ENCODE measurements around the gene CALML6. TPM values are rescaled to one million over a fixed set of nuclear protein-coding genes. Genes with fewer than 3 reads are reported as not detected.

Gene CALML6, protein sequence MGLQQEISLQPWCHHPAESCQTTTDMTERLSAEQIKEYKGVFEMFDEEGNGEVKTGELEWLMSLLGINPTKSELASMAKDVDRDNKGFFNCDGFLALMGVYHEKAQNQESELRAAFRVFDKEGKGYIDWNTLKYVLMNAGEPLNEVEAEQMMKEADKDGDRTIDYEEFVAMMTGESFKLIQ
- 0.17 to 0.33 TPM (median 0.22 TPM) in 5 replicates for total RNA-seq (2022; extraction: Qiagen RNA extraction)

GRCh38 chr1:1914971-1915692 lies at the start of gene CALML6:
CALML6 (plus strand) TSS chr1:1915260; CDS start chr1:1915281, 21 bp downstream.

DNA sequence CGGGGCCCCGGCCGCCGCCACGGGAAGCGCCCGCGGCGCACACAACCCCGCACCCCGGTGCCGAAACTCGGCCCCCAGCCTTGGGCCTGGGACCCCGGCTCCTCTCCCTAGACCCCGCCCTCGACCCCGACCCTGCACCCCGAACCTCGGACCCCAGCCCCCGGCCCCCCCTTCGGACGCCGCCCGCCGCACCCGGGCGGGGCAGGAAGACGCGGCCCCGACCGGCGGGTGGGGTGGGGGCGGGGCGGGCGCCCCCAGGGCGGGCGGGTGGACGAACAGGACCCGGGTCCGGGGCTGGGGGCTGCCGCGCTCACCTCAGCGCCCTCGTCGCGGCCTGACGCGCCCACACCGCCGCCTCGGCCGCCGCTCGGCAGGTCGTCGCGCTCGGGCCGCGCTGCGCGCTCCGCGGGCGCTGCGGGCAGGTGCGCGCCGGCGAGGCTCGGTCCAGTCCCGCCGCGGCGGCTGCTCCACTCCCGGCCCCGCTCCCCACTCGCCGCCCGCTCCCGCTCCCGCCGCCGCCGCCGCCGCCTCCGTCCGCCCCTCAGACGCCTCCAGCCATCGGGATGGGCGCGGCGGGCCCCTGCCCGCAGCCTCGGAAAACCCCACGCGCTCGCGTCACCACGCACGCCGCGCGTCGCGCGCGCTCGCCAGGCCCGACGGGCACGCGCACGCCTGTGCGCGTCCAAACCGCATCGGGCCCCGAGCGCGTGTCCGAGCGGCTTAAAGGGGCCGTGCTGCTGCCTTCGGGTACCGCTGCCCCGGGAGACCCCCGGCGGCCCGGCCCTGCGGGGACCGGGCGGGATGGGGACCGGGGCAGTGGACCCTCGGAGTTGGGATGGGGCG lies 24.3 kb upstream of the CALML6 start, which contains the start of gene GNB1:
TSS of gene GNB1 (minus strand) at position 582 of the 843 bp plus-strand sequence. CDS start 65,634 bp downstream, outside the sequence.

GRCh38 chr1:1918901-1919303 lies 3.8 kb downstream of the CALML6 start, which contains the start of gene TMEM52:
TMEM52 (minus strand) TSS chr1:1919279; CDS start chr1:1919265, 14 bp downstream.

Other genes starting within 250 kb of the CALML6 start
- 10.5 to 13.1 TPM (median 12.6 TPM) in 5 replicates for gene SLC35E2B, start 222.5 kb upstream of the CALML6 start, total RNA-seq (2022; extraction: Qiagen RNA extraction)
- 19.4 to 24.3 TPM (median 20.4 TPM) in 5 replicates for gene CDK11A, start 190.9 kb upstream of the CALML6 start, total RNA-seq (2022; extraction: Qiagen RNA extraction)
- gene NADK, start 136.8 kb upstream of the CALML6 start, total RNA-seq (2022; extraction: Qiagen RNA extraction), result 37.0 to 41.2 TPM (median 39.2 TPM) in 5 replicates
- gene GNB1, start 24.2 kb upstream of the CALML6 start, total RNA-seq (2022; extraction: Qiagen RNA extraction), result 180 to 230 TPM (median 194 TPM) in 5 replicates
- 0.44 to 1.4 TPM (median 0.93 TPM) in 5 replicates for gene TMEM52, start 4.0 kb downstream of the CALML6 start, total RNA-seq (2022; extraction: Qiagen RNA extraction)
- 0.15 TPM in 1 of 5 replicates, not detected in the others for gene CFAP74, start 88.5 kb downstream of the CALML6 start, total RNA-seq (2022; extraction: Qiagen RNA extraction)
- 0.39 to 0.83 TPM (median 0.46 TPM) in 5 replicates for gene GABRD, start 104.1 kb downstream of the CALML6 start, total RNA-seq (2022; extraction: Qiagen RNA extraction)
- gene PRKCZ, start 135.2 kb downstream of the CALML6 start, total RNA-seq (2022; extraction: Qiagen RNA extraction), result 8.8 to 10.3 TPM (median 9.7 TPM) in 5 replicates

All from A549 treated with Hydrocortisone at 1 μM for 4 hours (cell line).